GM12892 (cell line): ENCODE data around the gene JPH4.

ENCODE experiments used
- POLR2A ChIP-seq: IDR thresholded peaks from 2 replicates; pipeline ENCODE4 v1.6.1; 2011; ENCODE audit warnings: low read depth, low read length, control low read depth
- TAF1 ChIP-seq: IDR thresholded peaks from 2 replicates; pipeline ENCODE4 v1.6.1; 2011; ENCODE audit warnings: low read depth, mild to moderate bottlenecking, control low read depth, low read length, borderline replicate concordance

GRCh38 chr14:23525611-23526010 lies 53.0 kb downstream of the JPH4 start:
- TF ChIP-seq TAF1 (no peak), POLR2A (no peak)
